Parathyroid adenoma (tissue), 2 donors: ENCODE measurements around the gene NEUROG3.

Experiments used
- H2AFZ ChIP-seq: fragments of 300-600 bp; sonication (generic); one replicate; pipeline ENCODE4 v1.7.0; 2017; ENCODE audit warnings: antibody characterized with exemption, mild to moderate bottlenecking
- H3K27ac ChIP-seq: fragments of 300-600 bp; sonication (generic); one replicate; pipeline ENCODE4 v1.7.0; 2017
- H3K27me3 ChIP-seq: fragments of 300-600 bp; sonication (generic); one replicate; pipeline ENCODE4 v1.7.0; 2017; ENCODE audit warnings: low read length; ENCODE audit not compliant: control insufficient read depth, insufficient read depth
- H3K36me3 ChIP-seq: fragments of 300-600 bp; sonication (generic); one replicate; pipeline ENCODE4 v1.7.0; 2017; ENCODE audit warnings: low read length; ENCODE audit not compliant: control insufficient read depth, insufficient read depth
- H3K4me1 ChIP-seq: fragments of 300-600 bp; sonication (generic); one replicate; pipeline ENCODE4 v1.7.0; 2017; ENCODE audit warnings: control low read depth
- H3K4me2 ChIP-seq: fragments of 300-600 bp; sonication (generic); one replicate; pipeline ENCODE4 v1.7.0; 2017; ENCODE audit warnings: low read length
- H3K4me3 ChIP-seq: fragments of 300-600 bp; sonication (generic); one replicate; pipeline ENCODE4 v1.7.0; 2017; ENCODE audit warnings: low read depth, low read length
- H3K79me2 ChIP-seq: fragments of 300-600 bp; sonication (generic); one replicate; pipeline ENCODE4 v1.7.0; 2017; ENCODE audit warnings: control low read depth
- H3K9ac ChIP-seq: fragments of 300-600 bp; sonication (generic); one replicate; pipeline ENCODE4 v1.7.0; 2017; ENCODE audit warnings: mild to moderate bottlenecking
- H3K9me3 ChIP-seq: fragments of 300-600 bp; sonication (generic); one replicate; pipeline ENCODE4 v1.7.0; 2017; ENCODE audit warnings: low read length; ENCODE audit not compliant: control insufficient read depth
- CTCF ChIP-seq: fragments of 300-600 bp; sonication (generic); IDR thresholded peaks from one replicate; pipeline ENCODE4 v1.7.0; 2017; ENCODE audit warnings: antibody characterized with exemption, mild to moderate bottlenecking
- donor health status: primary hyperparathyroidism.

NEUROG3 gene

GRCh38 chr10:69533658-69534057 is 39.6 kb downstream of the NEUROG3 start:
- no peak for TF ChIP-seq CTCF
- no peak overlapping the region for H3K4me2 ChIP-seq
- no peak overlapping the region for H2AFZ ChIP-seq
- H3K79me2 ChIP-seq = no peaks in the 10 kb centered on the region
- no peaks in the 10 kb centered on the region for H3K9me3 ChIP-seq
- H3K9ac ChIP-seq = no peak overlapping the region
- no peaks in the 10 kb centered on the region for H3K36me3 ChIP-seq
- H3K4me1 ChIP-seq = no peaks in the 10 kb centered on the region
- no peak overlapping the region for H3K27ac ChIP-seq
- H3K27me3 ChIP-seq = no peaks in the 10 kb centered on the region
- H3K4me3 ChIP-seq = no peak overlapping the region

- Histone ChIP-seq H3K27me3 (no peaks in the 10 kb centered on the region), H3K4me3 (no peak overlapping the region), H3K9me3 (no peaks in the 10 kb centered on the region), H3K36me3 (no peaks in the 10 kb centered on the region), H3K79me2 (no peaks in the 10 kb centered on the region), H2AFZ (no peak overlapping the region), H3K4me2 (no peak overlapping the region), H3K9ac (no peak overlapping the region), H3K4me1 (no peaks in the 10 kb centered on the region), H3K27ac (no peak overlapping the region)
- TF ChIP-seq CTCF = no peak
Measured at GRCh38 chr10:69527961-69528360, 45.3 kb downstream of the NEUROG3 start.
